ENCODE data around the gene PARD3B.

The PARD3B gene

GRCh38 chr2:205557873-205558272, 1012.6 kb downstream of the PARD3B start:
- no peak for DNase-seq

DNA sequence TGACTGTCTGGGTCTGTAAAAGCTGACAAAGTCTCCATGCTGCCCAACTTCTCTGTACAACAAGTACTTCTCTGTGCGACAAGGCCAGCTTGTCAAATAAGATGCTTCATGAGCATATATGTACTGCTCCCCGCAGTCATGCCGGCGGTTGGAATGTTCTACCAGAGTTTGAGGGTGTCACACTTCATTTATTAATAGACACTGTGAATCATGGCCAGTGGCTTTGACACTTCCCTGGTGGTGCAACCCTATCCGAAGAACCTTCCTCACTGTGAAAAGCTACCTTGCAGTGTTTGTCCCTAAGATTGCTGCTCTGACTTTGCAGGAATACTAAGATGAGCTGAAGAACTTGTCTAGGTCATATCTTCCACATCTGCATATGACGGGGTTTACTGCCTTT, 1016.2 kb downstream of the PARD3B start:
- DNase-seq, result no peak

DNA sequence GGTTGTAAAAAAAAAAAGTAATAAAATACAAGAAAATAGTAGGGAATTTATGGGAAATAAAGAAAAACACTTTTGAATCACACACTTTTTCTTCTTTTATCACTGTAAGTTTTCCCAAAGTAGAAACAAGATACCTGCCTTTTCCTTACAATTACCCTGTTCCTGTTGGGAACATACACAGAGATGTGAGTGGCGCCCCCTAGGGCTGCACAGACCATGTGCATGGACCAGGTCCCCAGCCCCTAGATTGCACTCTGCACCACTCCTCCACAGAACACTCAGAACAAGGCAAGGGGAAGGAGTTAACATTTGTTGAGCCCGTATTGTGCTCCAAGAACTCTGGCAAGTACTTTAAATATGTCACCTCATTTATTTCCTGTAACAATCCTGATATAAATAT, 1018.4 kb downstream of the PARD3B start:
- DNase-seq, result no peak

- DNase-seq, result no peak
Observed at GRCh38 chr2:205564346-205565141, 1019.3 kb downstream of the PARD3B start.

- no peak for DNase-seq
Observed at GRCh38 chr2:205565142-205565522, 1019.9 kb downstream of the PARD3B start.

DNA sequence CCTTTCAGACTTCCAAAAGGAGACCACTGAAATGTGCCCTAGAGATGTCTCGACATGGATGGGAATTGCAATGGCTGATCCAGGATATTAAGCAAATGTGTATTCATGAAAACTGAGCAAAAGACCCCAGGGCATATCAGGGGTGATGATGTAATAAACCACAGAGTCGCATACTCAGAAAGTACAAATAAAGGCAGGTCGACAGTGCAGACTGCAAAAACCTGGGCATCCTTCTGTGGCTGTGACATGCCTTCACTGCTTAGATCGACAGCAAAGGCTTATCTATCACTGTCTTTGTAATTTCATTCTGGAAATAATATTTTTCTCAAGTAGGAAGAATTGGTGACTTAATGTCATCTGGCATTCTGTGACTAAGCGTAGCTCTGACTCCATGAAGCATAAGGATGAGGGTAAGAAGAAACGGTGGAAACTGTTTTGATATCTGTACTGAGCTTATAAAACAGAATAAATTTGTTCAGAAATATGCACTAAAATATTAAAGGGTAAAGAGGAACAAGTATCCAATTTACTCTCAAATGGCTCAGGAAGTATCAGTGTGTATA, 1021.4 kb downstream of the PARD3B start:
- no peak for DNase-seq

- DNase-seq, result no peak
Observed at GRCh38 chr2:205568620-205569019, 1023.3 kb downstream of the PARD3B start.

DNA sequence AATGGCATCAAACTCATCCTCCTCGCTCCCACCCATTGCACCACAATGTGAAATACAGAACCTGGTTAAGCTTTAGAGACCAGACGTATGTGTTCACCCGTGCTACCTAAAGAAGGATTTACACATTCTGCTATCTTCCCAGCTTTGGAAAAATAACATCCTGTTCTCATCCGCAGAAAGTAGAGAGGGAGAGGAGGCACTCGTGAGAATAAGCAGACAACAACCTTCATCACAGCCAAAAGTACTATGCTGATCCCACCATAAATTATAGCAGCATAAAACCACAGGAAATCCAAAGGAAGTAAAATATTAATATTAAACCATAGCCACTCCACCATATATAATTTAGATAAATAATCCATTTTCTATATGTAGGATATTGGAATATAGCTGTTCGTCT, 1025.4 kb downstream of the PARD3B start:
- no peak for DNase-seq

GRCh38 chr2:205571360-205571959, 1026.2 kb downstream of the PARD3B start:
- DNase-seq, result no peak

DNA sequence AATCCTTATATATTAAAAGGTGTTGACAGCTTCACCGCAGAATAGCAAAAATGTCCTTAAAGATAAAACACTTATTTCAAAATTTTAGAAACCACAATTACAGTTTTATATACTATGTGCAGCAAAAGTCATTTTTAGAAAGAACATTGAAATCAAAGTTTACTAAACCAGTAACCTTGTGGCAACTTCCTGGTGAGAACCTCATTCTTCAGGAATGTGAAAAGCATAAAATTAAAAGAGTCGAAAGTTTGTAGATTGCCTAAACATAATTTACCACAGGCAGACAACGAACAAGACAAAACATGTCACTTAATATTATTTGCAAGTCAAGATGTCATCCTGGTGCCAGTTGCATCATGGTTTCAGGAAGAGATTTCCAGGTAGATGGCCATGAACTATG, 1028.7 kb downstream of the PARD3B start:
- DNase-seq, result no peak

DNA sequence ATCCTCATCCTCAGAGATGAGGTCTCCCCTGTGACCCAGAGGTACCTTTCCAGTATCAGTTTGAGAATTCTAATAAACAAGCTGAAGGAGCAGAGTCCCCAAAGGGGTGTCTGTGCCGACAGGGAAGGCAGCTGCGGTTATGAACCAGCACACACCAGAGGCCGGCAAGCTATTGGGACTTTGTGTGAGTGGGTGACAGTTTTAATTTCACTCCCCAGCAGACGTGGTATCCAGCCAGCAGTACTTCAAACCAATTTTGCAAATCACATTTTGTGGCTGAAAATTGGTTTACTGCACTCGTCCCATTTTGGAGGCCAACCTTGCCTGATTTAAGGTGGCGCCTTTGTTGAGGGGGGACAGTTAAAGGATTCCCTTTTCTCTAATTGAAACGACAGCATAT, 1034.1 kb downstream of the PARD3B start:
- DNase-seq, result no peak

- no peak for DNase-seq
Observed at GRCh38 chr2:205580212-205580987, 1035.1 kb downstream of the PARD3B start.

DNA sequence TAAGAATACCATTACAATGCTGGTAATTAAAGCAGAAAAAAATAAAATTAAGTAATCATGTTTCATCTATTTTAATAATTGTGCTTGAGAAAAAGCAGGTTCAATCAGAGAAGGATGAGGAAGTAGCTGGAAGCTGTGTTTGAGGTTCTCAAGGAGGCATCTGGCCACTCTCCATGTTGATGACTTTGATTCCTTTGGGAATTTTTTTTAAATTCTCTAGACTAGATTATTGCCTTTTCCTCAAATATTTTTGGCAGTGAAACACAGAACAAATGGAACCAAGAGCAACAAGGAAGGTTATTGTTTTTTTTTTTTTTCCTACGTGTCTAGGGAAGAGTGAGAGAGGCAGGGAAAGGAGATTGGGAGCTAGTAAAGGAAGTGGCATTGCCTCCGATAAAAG, 1037.1 kb downstream of the PARD3B start:
- DNase-seq, result no peak

DNA sequence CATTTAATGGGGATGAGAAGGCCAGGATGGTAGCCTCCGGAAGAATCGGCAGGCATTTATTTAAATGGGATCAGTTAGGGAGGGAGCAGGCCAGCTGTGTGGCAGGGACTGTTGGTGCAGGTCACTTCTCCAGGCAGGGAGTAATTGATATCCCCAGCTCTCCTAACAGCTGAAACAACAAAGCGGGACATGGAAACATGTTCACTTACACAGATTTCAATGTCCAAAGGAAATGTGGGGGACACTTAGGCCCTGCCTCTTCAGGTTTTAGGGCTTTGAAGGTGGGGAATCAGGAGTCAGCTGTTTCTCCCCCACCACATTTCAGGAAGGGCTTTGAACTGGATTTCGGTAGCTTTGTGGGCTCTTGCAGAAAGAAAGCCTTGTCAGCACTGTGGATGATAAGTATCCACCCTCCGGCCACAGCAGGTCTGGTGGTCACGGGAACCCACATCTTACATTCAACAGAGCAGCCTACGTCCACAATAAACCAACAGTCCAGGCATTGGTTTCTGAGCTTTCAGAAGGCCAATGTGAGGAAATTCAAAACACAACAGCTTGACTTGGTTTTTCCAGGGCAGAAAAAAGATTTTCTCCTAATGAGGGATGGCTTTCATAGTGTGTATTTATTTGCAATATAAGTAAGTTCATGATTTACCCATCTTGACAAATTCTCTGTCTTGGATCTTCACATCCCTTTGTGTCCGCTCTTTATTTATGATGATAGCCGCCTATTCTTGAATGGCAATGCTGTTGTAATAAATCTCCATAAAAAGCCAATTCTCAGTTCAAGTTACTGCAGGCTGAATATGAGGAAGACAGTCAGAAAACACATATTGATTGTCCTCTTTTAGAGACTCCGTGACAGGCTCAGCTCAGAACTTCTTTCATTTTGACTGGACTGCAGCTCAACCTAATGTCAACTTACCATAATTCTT, 1040.4 kb downstream of the PARD3B start:
- no peak for DNase-seq

DNA sequence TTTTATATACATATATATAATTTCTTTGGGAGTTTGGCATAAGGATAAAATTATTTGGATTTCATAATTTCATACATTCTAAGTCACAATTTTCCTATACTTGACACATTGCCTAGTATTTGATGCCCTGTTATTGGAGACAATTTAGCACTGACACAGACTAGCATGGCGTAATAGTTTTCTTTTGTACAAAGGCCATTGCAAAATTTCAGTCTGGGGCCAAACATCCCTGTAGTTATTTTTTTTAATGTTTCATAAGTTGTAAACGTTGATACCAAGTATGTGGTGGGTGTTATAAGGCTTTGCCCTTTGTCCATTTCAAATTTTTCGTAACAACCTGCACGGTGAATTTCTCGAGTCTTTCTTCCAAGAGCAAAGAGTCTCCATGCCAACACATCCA, 1041.4 kb downstream of the PARD3B start:
- DNase-seq, result no peak

GRCh38 chr2:205589479-205589878, 1044.2 kb downstream of the PARD3B start:
- DNase-seq, result no peak

DNA sequence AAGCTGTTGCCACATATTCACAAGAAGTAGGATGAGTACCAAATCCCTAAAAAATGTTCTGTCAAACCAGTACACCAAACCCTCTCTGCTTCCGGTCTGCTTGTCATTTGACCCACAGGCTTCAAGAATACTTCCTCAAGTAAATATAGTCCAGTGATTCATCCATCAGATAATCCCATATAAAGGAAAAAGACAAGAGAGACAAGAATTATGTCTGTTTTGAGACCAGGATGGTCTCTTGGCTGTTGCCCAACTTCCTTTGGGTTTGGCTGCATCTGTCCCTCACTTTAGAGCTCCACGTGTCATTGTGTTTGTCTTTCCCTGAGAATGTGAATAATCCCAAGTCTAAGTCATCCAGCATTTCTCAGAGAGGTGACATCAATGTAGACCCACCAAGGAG, 1045.5 kb downstream of the PARD3B start:
- no peak for DNase-seq

GRCh38 chr2:205593891-205594290, 1048.6 kb downstream of the PARD3B start:
- DNase-seq, result no peak

DNA sequence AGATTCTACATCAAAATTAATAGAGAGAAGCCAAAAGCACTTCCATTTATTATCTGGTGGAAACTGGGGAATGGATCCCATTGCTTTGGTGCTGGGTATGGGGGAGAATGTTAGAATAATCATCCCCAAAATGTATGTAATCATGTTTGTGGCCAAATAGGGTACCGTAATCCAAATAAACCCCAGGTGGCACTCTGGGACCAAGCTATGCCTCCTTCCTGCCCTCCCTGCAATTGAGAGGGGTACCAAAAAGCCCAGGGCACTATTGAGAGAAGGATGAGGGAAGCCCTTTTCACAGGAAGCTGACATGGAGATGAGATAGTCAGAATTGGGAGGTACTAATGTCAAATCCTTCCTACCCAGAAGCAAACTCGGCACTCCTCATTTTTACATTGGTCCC, 1051.3 kb downstream of the PARD3B start:
- DNase-seq, result no peak

DNA sequence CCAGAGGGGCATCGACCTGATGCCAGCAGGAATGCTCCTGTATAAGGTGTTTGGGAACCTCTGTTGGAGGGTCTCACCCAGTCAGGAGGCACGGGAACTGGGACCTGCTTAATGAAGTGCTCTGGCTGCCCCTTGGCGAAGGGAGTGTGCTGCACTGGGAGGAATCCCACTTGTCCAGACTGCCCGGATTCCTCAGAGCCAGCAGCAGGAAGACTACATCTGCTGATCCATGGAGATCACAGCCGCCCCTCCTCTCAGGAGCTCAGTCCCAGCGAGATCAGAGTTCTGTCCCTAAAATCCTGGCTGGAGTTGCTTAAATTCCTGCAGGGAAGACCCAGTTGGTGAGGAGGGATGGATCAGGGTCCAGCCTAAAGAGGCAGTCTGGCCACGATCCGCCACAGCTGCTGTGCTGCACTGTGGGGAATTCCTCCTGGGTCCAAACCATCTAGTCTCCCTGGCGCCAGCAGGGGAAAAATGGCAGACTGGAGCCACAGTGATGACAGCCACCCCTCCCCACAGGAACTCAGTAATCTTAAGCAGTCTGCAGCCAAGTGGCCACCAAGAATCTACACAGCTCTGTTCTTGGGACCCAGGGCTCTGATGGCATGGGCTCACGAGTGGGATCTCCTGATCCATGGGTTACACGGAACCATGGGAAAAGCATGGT, 1060.5 kb downstream of the PARD3B start:
- DNase-seq, result no peak

DNA sequence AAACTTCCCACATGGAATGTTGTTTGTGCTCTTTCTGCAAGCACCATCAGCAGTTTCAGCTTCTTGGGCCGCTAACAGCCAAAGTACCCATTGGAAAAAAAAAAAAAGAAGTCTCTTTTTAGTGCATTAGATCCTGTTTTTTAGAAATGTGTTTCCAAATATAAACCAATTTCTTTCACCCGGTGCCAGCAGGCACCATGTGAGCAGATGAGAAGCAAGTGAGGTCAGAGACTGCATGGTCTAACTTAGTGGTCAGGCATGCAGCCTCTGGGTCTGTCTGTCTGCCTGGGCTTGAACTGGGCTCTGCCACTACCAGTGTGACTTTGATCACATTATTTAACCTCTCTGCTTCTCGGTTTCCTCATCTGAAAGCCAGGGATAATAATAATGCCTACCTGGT, 1061.9 kb downstream of the PARD3B start:
- no peak for DNase-seq

GRCh38 chr2:205609113-205609512, 1063.8 kb downstream of the PARD3B start:
- no peak for DNase-seq
